IMR-90 (cell line): ENCODE measurements around the gene TMEM181. TPM values are rescaled to one million over a fixed set of nuclear protein-coding genes. Genes with fewer than 3 reads are reported as not detected.

Source experiments
- ATAC-seq: fragments of 200-7000 bp; cut with Tn5 transposase; 2 replicates; pipeline ENCODE4 v1.9.1; 2020; ENCODE audit warnings: low read depth, mild to moderate bottlenecking, moderate library complexity
- BruUV-seq: library from RNA; stranded (reverse); fragments of 400-500 nt; replicated peaks from 2 replicates; lab custom pipeline; 2021; lab: Mats Ljungman, UMichigan
- CTCF ChIA-PET: fragments of 300-600 bp; formaldehyde crosslinking; extraction: SDS; loops from one replicate; lab custom pipeline; 2021; ENCODE audit warnings: antibody characterized with exemption; lab: Yijun Ruan, JAX
- POLR2A ChIA-PET: fragments of 300-600 bp; sonication (Branson Sonifier 250); formaldehyde crosslinking; loops from one replicate; lab custom pipeline; 2022; ENCODE audit warnings: antibody characterized with exemption; ENCODE audit not compliant: unreplicated experiment; lab: Charles Lee
- DNase-seq: peaks from one replicate; pipeline ENCODE4 v3.0.0; 2013
- H2AFZ ChIP-seq: replicated peaks from 2 replicates; pipeline ENCODE3; 2013; ENCODE audit warnings: low read length, mild to moderate bottlenecking; ENCODE audit not compliant: poor library complexity
- H2AK5ac ChIP-seq: 2 replicates; pipeline ENCODE4 v1.6.1; 2013; ENCODE audit warnings: low read depth, low read length, inconsistent platforms
- H2AK9ac ChIP-seq: replicated peaks from 2 replicates; pipeline ENCODE3; 2013; ENCODE audit warnings: mild to moderate bottlenecking, low read depth, low read length, moderate library complexity; ENCODE audit not compliant: poor library complexity
- H2BK120ac ChIP-seq: 2 replicates; pipeline ENCODE4 v1.6.1; 2013; ENCODE audit warnings: low read depth, low read length, inconsistent platforms
- H2BK15ac ChIP-seq: 3 replicates; pipeline ENCODE4 v1.6.1; 2013; ENCODE audit warnings: low read depth, low read length, inconsistent platforms
- H2BK20ac ChIP-seq: 2 replicates; pipeline ENCODE4 v1.6.1; 2013; ENCODE audit warnings: low read depth, mild to moderate bottlenecking, inconsistent platforms, low read length, moderate library complexity
- H2BK5ac ChIP-seq: 2 replicates; pipeline ENCODE4 v1.6.1; 2013; ENCODE audit warnings: mild to moderate bottlenecking, low read depth, low read length, inconsistent platforms; ENCODE audit not compliant: poor library complexity, severe bottlenecking
- H3K14ac ChIP-seq: replicated peaks from 2 replicates; pipeline ENCODE4 v1.6.1; 2013; ENCODE audit warnings: low read depth, low read length, inconsistent platforms
- H3K18ac ChIP-seq: 2 replicates; pipeline ENCODE4 v1.6.1; 2013; ENCODE audit warnings: low read depth, low read length, control low read depth
- H3K23ac ChIP-seq: 2 replicates; pipeline ENCODE4 v1.6.1; 2013; ENCODE audit warnings: low read depth, low read length, inconsistent platforms
- H3K27ac ChIP-seq: 2 replicates; pipeline ENCODE4 v1.5.1; 2013; ENCODE audit warnings: mild to moderate bottlenecking, control low read depth, low read length; ENCODE audit not compliant: insufficient read depth
- H3K27me3 ChIP-seq: 2 replicates; pipeline ENCODE4 v1.6.1; 2013; ENCODE audit warnings: low read length; ENCODE audit not compliant: control insufficient read depth, insufficient read depth
- H3K36me3 ChIP-seq: 2 replicates; pipeline ENCODE4 v1.6.1; 2013; ENCODE audit warnings: low read length, mixed read lengths; ENCODE audit not compliant: control insufficient read depth, insufficient read depth
- H3K4ac ChIP-seq: 2 replicates; pipeline ENCODE4 v1.6.1; 2013; ENCODE audit warnings: low read depth, low read length, inconsistent platforms
- H3K4me1 ChIP-seq: 2 replicates; pipeline ENCODE4 v1.6.1; 2013; ENCODE audit warnings: low read length, mixed read lengths; ENCODE audit not compliant: control insufficient read depth, insufficient read depth
- H3K4me2 ChIP-seq: 2 replicates; pipeline ENCODE4 v1.6.1; 2013; ENCODE audit warnings: low read depth, mild to moderate bottlenecking, control low read depth, low read length, moderate library complexity
- H3K4me3 ChIP-seq: 2 replicates; pipeline ENCODE4 v1.5.1; 2013; ENCODE audit warnings: low read depth, mild to moderate bottlenecking, control low read depth, low read length, moderate library complexity; ENCODE audit not compliant: insufficient read depth
- H3K56ac ChIP-seq: 2 replicates; pipeline ENCODE4 v1.6.1; 2013; ENCODE audit warnings: low read length, inconsistent platforms; ENCODE audit not compliant: insufficient read depth; ENCODE audit errors: extremely low read depth
- H3K79me1 ChIP-seq, 2 experiments: 2 replicates each; pipeline ENCODE4 v1.6.1; 2013; ENCODE audit warnings: low read length in 2 of 2, inconsistent platforms in 1 of 2, low read depth in 1 of 2
- H3K9ac ChIP-seq: 2 replicates; pipeline ENCODE4 v1.6.1; 2013; ENCODE audit warnings: low read depth, low read length, control low read depth
- H3K9me1 ChIP-seq: 2 replicates; pipeline ENCODE4 v1.6.1; 2013; ENCODE audit warnings: low read length, inconsistent platforms; ENCODE audit not compliant: insufficient read depth
- H3K9me3 ChIP-seq: 2 replicates; pipeline ENCODE4 v1.6.1; 2013; ENCODE audit warnings: low read length; ENCODE audit not compliant: control insufficient read depth, insufficient read depth
- H4K20me1 ChIP-seq: 2 replicates; pipeline ENCODE4 v1.6.1; 2013; ENCODE audit warnings: low read length, inconsistent platforms; ENCODE audit not compliant: insufficient read depth
- H4K5ac ChIP-seq: 2 replicates; pipeline ENCODE4 v1.6.1; 2013; ENCODE audit warnings: mild to moderate bottlenecking, low read depth, low read length, control low read depth
- H4K8ac ChIP-seq, 2 experiments: 2 replicates each; pipeline ENCODE4 v1.6.1; 2013; ENCODE audit warnings: low read depth in 2 of 2, low read length in 2 of 2, control low read depth in 1 of 2, inconsistent platforms in 1 of 2
- H4K91ac ChIP-seq: 2 replicates; pipeline ENCODE4 v1.6.1; 2013; ENCODE audit warnings: low read depth, low read length, inconsistent platforms; ENCODE audit not compliant: insufficient read depth
- CEBPB ChIP-seq: IDR thresholded peaks from 2 replicates; pipeline ENCODE4 v1.6.1; 2012; ENCODE audit warnings: low read depth, low read length, improper control_type of control experiment
- FOS ChIP-seq: fragments of 150-350 bp; IDR thresholded peaks from 2 replicates; pipeline ENCODE4 v1.6.1; 2016; ENCODE audit warnings: low read depth, low read length
- MAFK ChIP-seq: IDR thresholded peaks from 2 replicates; pipeline ENCODE4 v1.6.1; 2012; ENCODE audit warnings: low read depth, low read length, improper control_type of control experiment
- MXI1 ChIP-seq: IDR thresholded peaks from 2 replicates; pipeline ENCODE4 v1.6.1; 2012; ENCODE audit warnings: low read depth, mild to moderate bottlenecking, low read length, moderate library complexity, borderline replicate concordance
- NFE2L2 ChIP-seq: fragments of 150-350 bp; IDR thresholded peaks from 2 replicates; pipeline ENCODE4 v1.6.1; 2016; ENCODE audit warnings: low read depth, mild to moderate bottlenecking, low read length
- RAD21 ChIP-seq: IDR thresholded peaks from 2 replicates; pipeline ENCODE4 v1.6.1; 2012; ENCODE audit warnings: low read length, improper control_type of control experiment
- RCOR1 ChIP-seq: IDR thresholded peaks from 2 replicates; pipeline ENCODE4 v1.6.1; 2012; ENCODE audit warnings: mild to moderate bottlenecking, low read length, improper control_type of control experiment; ENCODE audit not compliant: insufficient replicate concordance
- RFX5 ChIP-seq: IDR thresholded peaks from 2 replicates; pipeline ENCODE4 v1.8.0; 2012; ENCODE audit warnings: low read depth, mild to moderate bottlenecking, low read length, moderate library complexity
- USF2 ChIP-seq: fragments of 150-350 bp; IDR thresholded peaks from 2 replicates; pipeline ENCODE4 v1.6.1; 2017; ENCODE audit warnings: mild to moderate bottlenecking, antibody characterized with exemption, low read length, low read depth
- WGBS, 2 experiments: methylation state at CpG; one replicate each; pipeline versions ENCODE4 v1.1.5 to v1.1.7; 2013; ENCODE audit warnings: missing lambda C conversion rate in 2 of 2; ENCODE audit not compliant: insufficient read length in 1 of 2; ENCODE audit errors: extremely low coverage in 2 of 2; 5-methylcytosine and 5-hydroxymethylcytosine counted together
- dilution Hi-C: fragments of 300-500 bp; cut with HindIII; formaldehyde crosslinking; loops from one replicate; pipeline ENCODE4 v1.14.3; 2018; ENCODE audit warnings: low sequenced_read_pairs; ENCODE audit not compliant: unreplicated experiment
- in situ Hi-C: fragments of 300-500 bp; cut with MboI; formaldehyde crosslinking; loops from 3 replicates; pipeline ENCODE4 v1.14.3; 2019; ENCODE audit warnings: low sequenced_read_pairs, inconsistent platforms, mixed read lengths
- intact Hi-C: fragments of 100-400 bp; cut with micrococcal nuclease; formaldehyde crosslinking; loops from 2 replicates; pipeline ENCODE4 v1.10.0; 2022
- polyA plus RNA-seq, 3 experiments: library from polyadenylated mRNA; depleted of rRNA; stranded (reverse); fragments of >200 nt; gene quantifications; 2 replicates each; pipeline ENCODE4 v1.2.3, GENCODE V29; 2012; ENCODE audit warnings: low replicate concordance in 1 of 3
- total RNA-seq: library from RNA; depleted of rRNA; stranded (reverse); fragments of >200 nt; gene quantifications from 2 replicates; pipeline ENCODE4 v1.2.3, GENCODE V29; 2012

The TMEM181 gene
- total and polyA plus RNA-seq, 2 of the 4 experiments (the other 2 are of a cell fraction): 22.8 to 27.8 TPM

- H3K4me2 ChIP-seq: no peak overlapping the region
- no peak overlapping the region for H3K9ac ChIP-seq
- dilution Hi-C loops: no loop called here
- no peaks in the 10 kb centered on the region for H3K36me3 ChIP-seq
- no peak overlapping the region for H2AK9ac ChIP-seq
- no peak overlapping the region for H2BK15ac ChIP-seq
- H3K14ac ChIP-seq: no peak overlapping the region
- ATAC-seq (no peak), DNase-seq (no peak)
- in situ Hi-C loops: no loop called here
- intact Hi-C loops: no loop called here
- peaks cover 33% of the 10 kb centered on the region for H3K9me1 ChIP-seq
- WGBS, 2 experiments: 90% methylated on average over 4 of the region's 10 CpGs; no CpG with 5 or more reads in 1 of the 2 experiments
- no peak overlapping the region for H2BK5ac ChIP-seq
- no peak overlapping the region for H3K56ac ChIP-seq
- no peak overlapping the region for H3K23ac ChIP-seq
- H2BK20ac ChIP-seq: no peak overlapping the region
- POLR2A ChIA-PET: no interaction called here
- H4K91ac ChIP-seq: no peak overlapping the region
- H3K4ac ChIP-seq: no peak overlapping the region
- H2BK120ac ChIP-seq: no peak overlapping the region
- no peaks in the 10 kb centered on the region for H3K27me3 ChIP-seq
- peaks cover 3% of the 10 kb centered on the region for H3K4me1 ChIP-seq
- no peak overlapping the region for H2AFZ ChIP-seq
- H4K5ac ChIP-seq: no peak overlapping the region
- no peak overlapping the region for H3K18ac ChIP-seq
- no peak overlapping the region for H3K4me3 ChIP-seq
- H3K9me3 ChIP-seq: no peaks in the 10 kb centered on the region
- peaks cover 88% of the 10 kb centered on the region for H4K20me1 ChIP-seq
- no TSS peak for BruUV-seq
- peaks cover 27 to 85% of the 10 kb centered on the region in 2 experiments for H3K79me1 ChIP-seq
- H4K8ac ChIP-seq: no peak overlapping the region
- H3K27ac ChIP-seq: no peak overlapping the region
- CTCF ChIA-PET: no interaction called here
- no peak overlapping the region for H2AK5ac ChIP-seq
- TF ChIP-seq RAD21 (no peak), RFX5 (no peak), RCOR1 (no peak), CEBPB (no peak), NFE2L2 (no peak), USF2 (no peak), MAFK (no peak), MXI1 (no peak), FOS (no peak)
These were observed 7.3 kb downstream of the TMEM181 start for GRCh38 chr6:158567152-158567551.
